Ovary (tissue), 9 donors: Measurements from ENCODE around the gene FAM184A. TPM values are rescaled to one million over a fixed set of nuclear protein-coding genes. Genes with fewer than 3 reads are reported as not detected.

Experiments used
- DNase-seq, 5 donors: peaks; one replicate each; pipeline ENCODE4 v3.0.0-alpha.2; 2019 to 2020
- H3K27ac ChIP-seq, 2 donors: fragments of 200-600 bp; one replicate each; pipeline versions ENCODE4 v1.5.1 to v1.8.0; 2019 to 2022
- H3K27me3 ChIP-seq: fragments of 200-600 bp; one replicate; pipeline ENCODE4 v1.8.0; 2022
- H3K36me3 ChIP-seq: fragments of 200-600 bp; sonication (generic); one replicate; pipeline ENCODE4 v1.5.1; 2019
- H3K4me1 ChIP-seq: one replicate; pipeline ENCODE4 v1.8.1; 2013; ENCODE audit warnings: mild to moderate bottlenecking, moderate library complexity; ENCODE audit not compliant: insufficient read depth
- H3K4me3 ChIP-seq: fragments of 200-600 bp; sonication (generic); one replicate; pipeline ENCODE4 v1.5.1; 2017
- H3K9me3 ChIP-seq, 2 donors: fragments of 200-600 bp in 1 of 2; sonication (generic) in 1 of 2; one replicate each; pipeline versions ENCODE4 v1.5.1 to v1.8.1; 2013 to 2019; ENCODE audit warnings: mild to moderate bottlenecking in 1 of 2, moderate library complexity in 1 of 2
- EP300 ChIP-seq: sonication (generic); formaldehyde crosslinking; IDR thresholded peaks from one replicate; pipeline ENCODE4 v1.6.1; 2017; ENCODE audit warnings: antibody characterized with exemption
- POLR2A ChIP-seq: fragments of 450-650 bp; IDR thresholded peaks from one replicate; pipeline ENCODE4 v1.6.1; 2017; ENCODE audit warnings: antibody characterized with exemption, mild to moderate bottlenecking, moderate library complexity
- WGBS, 3 donors: extraction: QIAGEN DNeasy Blood & Tissue Kit in 1 of 3; methylation state at CpG; one replicate each; pipeline versions ENCODE4 v1.1.5 to v1.1.7; 2013 to 2017; 5-methylcytosine and 5-hydroxymethylcytosine counted together
- intact Hi-C, 4 donors: fragments of 100-400 bp; cut with DNase I; formaldehyde crosslinking; loops; one replicate each; pipeline versions ENCODE4 v1.11.0 to v1.15.1; 2022 to 2023
- polyA plus RNA-seq, 2 donors: library from polyadenylated mRNA; stranded (reverse); fragments of 200-250 nt in 1 of 2; fragments of 350-450 nt in 1 of 2; fragmentation: Illumina TruSeq in 1 of 2; extraction: RNeasy Lipid Tissue Mini Kit (QIAGEN cat#74804) in 1 of 2; gene quantifications; one replicate each; pipeline ENCODE4 v1.2.3, GENCODE V29; 2013 to 2014
- total RNA-seq, 7 donors: library from RNA; depleted of rRNA in 2 of 7; stranded (reverse); fragments of >200 nt in 2 of 7; fragmentation: NEBNext Ultra II Directional in 3 of 7; extraction: Animal tissue kit (Norgen Biotek cat#: 25700) in 3 of 7; gene quantifications; one replicate each; pipeline versions ENCODE4 v1.1.0 to v1.2.4, GENCODE V29; 2016 to 2023
- TF ChIP-seq, protein P1 (sequence below), 3 donors: fragments of 450-650 bp in 2 of 3; fragments of 200-600 bp in 1 of 3; IDR thresholded peaks; one replicate each; pipeline versions ENCODE4 v1.5.1 to v1.8.0; 2016 to 2022; ENCODE audit warnings: antibody characterized with exemption in 3 of 3, mild to moderate bottlenecking in 1 of 3
- donor health status: DM: no; HTN: no; CAD: no; lungs with moderate emphysema.
- donor health status: DM: no; HTN: no; CAD: no.
- donor health status: Bipolar disorder and iron deficiency.
- donor health status: DM: yes; HTN: yes; CAD: no.
- donor health status: DM: no; HTN: no; CAD: no.
- donor health status: DM: yes; HTN: yes; CAD: no.

The FAM184A gene
- total and polyA plus RNA-seq, 9 donors = 2.8 to 10.8 (median 6.5) TPM

DNA sequence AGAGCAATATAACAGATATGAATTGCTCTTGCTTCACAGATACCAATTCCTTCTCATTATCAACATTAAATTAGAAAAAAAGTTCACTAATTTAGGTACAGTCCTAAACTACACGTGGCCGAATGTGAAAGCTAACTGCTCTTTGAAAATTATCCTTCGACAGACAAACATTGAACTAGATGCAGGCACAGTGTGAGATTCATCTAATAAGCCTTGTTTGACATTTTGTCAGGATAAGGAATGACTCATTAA is 1.1 kb downstream of the FAM184A start:
- WGBS, 3 donors = 6 to 18% (median 18%) methylated on average over 3 of the region's 3 CpGs
- Histone ChIP-seq H3K9me3 (no peaks in the 10 kb centered on the region), H3K4me3 (peak overlapping the region; percentile 48), H3K36me3 (no peaks in the 10 kb centered on the region), H3K27ac (peak overlapping the region in 1 of 2 donors; percentile 83), H3K27me3 (no peaks in the 10 kb centered on the region), H3K4me1 (no peaks in the 10 kb centered on the region)
- intact Hi-C loops = no loop called here
- DNase-seq = no peak
- TF ChIP-seq EP300 = no peak
- TF ChIP-seq, protein P1, sequence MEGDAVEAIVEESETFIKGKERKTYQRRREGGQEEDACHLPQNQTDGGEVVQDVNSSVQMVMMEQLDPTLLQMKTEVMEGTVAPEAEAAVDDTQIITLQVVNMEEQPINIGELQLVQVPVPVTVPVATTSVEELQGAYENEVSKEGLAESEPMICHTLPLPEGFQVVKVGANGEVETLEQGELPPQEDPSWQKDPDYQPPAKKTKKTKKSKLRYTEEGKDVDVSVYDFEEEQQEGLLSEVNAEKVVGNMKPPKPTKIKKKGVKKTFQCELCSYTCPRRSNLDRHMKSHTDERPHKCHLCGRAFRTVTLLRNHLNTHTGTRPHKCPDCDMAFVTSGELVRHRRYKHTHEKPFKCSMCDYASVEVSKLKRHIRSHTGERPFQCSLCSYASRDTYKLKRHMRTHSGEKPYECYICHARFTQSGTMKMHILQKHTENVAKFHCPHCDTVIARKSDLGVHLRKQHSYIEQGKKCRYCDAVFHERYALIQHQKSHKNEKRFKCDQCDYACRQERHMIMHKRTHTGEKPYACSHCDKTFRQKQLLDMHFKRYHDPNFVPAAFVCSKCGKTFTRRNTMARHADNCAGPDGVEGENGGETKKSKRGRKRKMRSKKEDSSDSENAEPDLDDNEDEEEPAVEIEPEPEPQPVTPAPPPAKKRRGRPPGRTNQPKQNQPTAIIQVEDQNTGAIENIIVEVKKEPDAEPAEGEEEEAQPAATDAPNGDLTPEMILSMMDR (IDR thresholded peaks at IDR 0.05) = no peak
- no peak for TF ChIP-seq POLR2A

DNA sequence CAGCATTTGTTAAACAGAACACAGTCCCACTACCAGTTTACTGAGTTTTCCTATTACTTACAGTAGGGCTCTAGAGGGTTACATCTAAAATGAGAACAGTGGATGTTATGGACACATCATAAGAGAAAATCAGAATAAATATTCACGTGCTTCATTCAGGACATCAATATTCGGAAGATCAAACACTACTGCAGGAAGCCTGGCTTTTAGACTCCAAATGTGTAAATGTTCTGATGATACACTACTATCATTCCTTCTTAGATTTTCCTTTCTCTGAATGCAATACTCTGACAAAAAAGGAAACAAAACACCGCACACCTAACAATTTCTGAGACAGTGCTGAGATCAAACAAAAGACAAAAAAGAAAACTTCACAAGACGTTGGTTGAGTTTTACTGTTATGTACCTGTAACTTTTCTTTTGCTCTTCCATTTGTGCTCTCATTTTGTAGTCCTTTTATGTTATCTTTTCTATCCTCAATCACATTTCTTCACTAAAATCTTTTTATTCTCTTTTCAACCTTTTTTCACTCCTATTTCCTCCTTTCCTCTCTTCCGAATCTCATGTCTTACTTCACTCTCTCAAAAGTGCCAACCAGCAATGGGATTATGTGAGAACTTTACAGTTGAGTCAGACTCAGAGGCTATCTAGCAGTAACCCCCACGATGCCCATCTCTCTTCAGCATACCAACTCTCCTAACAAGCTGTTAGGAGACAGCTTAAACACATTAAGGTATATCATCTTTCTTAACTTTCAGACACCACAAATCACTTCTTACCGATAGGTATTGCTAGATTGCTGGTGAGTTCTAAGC is 1.7 kb downstream of the FAM184A start:
- Histone ChIP-seq H3K4me1 (no peaks in the 10 kb centered on the region), H3K36me3 (no peaks in the 10 kb centered on the region), H3K27me3 (no peaks in the 10 kb centered on the region), H3K4me3 (no peak overlapping the region), H3K27ac (peak overlapping the region in 1 of 2 donors; percentile 83), H3K9me3 (no peaks in the 10 kb centered on the region)
- TF ChIP-seq EP300 (no peak), POLR2A (no peak)
- TF ChIP-seq, protein P1 (IDR thresholded peaks at IDR 0.05) = no peak
- intact Hi-C loops = no loop called here
- no peak for DNase-seq
- 54 to 58% (median 55%) methylated on average over 7 of the region's 7 CpGs for WGBS, 3 donors

DNA sequence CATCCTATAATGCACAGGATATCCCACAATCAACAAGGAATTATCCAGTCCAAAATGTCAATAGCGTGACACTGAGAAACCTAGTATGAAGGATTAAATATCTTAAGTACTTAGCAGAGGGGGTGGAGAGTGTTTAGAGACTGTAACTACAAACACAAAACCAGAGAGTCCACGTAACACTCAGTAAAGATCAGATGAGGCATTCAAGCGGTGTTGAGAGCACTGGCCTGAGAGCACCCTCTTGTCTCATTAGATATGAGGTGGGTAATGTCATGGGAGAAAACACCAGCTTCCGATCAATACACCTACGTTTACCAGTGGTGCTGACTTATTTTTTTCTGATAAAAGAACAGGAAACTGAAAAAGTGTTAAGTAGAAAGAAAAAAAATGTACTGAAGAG is 2.3 kb downstream of the FAM184A start:
- intact Hi-C loops = no loop called here
- TF ChIP-seq EP300 (no peak), POLR2A (no peak)
- TF ChIP-seq, protein P1 (IDR thresholded peaks at IDR 0.05) = no peak
- Histone ChIP-seq H3K4me1 (no peaks in the 10 kb centered on the region), H3K4me3 (no peak overlapping the region), H3K9me3 (no peaks in the 10 kb centered on the region), H3K36me3 (no peaks in the 10 kb centered on the region), H3K27me3 (no peaks in the 10 kb centered on the region), H3K27ac (no peak overlapping the region)
- WGBS, 3 donors = 84 to 86% (median 85%) methylated on average over 5 of the region's 5 CpGs
- no peak for DNase-seq

DNA sequence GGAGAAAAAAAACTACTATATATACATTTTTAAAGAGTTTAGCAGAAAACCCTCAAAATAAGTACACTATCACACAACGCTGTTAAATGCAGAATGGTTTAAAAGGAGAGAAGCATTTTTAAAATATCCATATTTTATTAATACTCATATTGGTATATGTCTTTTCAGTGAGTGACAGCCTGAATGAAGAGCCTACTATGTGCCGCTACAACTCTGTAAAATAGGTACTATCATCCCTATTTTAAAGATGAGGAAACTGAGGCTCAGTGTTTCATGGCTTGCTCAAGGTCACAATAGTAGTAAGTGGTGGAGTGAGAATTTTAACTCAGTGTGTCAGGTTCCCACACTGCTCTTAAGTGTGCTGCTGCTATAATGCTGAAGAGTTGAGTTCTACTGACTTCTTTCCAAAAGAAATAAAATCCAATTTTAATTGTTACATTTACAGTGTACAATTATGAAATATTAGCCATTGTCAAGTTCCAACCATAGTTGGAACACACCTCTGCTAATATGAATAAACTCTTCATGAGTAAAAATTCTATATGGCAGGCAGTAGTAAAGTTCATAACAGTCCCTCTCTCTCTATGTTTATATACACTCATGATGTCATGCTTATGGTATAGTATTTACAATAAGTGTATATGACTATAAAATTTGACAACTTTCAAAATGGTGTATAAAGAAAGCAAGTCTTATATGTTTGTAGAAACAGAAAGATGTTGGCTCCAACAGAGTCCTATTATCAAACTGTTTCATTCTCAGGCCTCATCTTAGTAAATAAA is 3.1 kb downstream of the FAM184A start:
- Histone ChIP-seq H3K27ac (no peak overlapping the region), H3K9me3 (no peaks in the 10 kb centered on the region), H3K4me1 (no peaks in the 10 kb centered on the region), H3K27me3 (no peaks in the 10 kb centered on the region), H3K4me3 (no peak overlapping the region), H3K36me3 (no peaks in the 10 kb centered on the region)
- intact Hi-C loops = no loop called here
- WGBS, 3 donors = 94 to 95% (median 95%) methylated on average over 2 of the region's 2 CpGs
- TF ChIP-seq, protein P1 (IDR thresholded peaks at IDR 0.05) = no peak
- TF ChIP-seq EP300 (no peak), POLR2A (no peak)
- DNase-seq = no peak
